C4-2B (cell line): Measurements from ENCODE around the gene ALOX12.

ENCODE experiments used
- ZFX ChIP-seq: fragments of 450-650 bp; IDR thresholded peaks from 2 replicates; pipeline ENCODE4 v1.6.1; 2017
- TF ChIP-seq, protein P1 (sequence below): fragments of 450-650 bp; conservative IDR thresholded peaks from 2 replicates; pipeline ENCODE4 v1.5.1; 2017; ENCODE audit warnings: mild to moderate bottlenecking

DNA sequence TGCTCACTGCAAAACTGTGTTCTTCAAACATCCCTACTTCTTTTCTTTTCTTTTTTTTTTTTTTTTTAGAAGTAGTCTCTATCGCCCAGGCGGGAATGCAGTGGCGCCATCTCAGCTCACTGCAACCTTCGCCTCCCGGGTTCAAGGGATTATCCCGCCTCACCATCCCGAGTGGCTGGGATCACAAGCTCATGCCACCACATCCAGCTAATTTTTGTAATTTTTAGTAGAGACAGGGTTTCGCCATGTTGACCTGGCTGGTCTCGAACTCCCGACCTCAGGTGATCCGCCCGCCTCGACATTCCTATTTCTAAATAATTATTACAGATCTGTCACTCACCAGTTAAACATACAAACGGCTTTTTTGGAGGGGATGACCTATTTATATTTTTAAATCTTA, 15.6 kb downstream of the ALOX12 start:
- TF ChIP-seq, protein P1, sequence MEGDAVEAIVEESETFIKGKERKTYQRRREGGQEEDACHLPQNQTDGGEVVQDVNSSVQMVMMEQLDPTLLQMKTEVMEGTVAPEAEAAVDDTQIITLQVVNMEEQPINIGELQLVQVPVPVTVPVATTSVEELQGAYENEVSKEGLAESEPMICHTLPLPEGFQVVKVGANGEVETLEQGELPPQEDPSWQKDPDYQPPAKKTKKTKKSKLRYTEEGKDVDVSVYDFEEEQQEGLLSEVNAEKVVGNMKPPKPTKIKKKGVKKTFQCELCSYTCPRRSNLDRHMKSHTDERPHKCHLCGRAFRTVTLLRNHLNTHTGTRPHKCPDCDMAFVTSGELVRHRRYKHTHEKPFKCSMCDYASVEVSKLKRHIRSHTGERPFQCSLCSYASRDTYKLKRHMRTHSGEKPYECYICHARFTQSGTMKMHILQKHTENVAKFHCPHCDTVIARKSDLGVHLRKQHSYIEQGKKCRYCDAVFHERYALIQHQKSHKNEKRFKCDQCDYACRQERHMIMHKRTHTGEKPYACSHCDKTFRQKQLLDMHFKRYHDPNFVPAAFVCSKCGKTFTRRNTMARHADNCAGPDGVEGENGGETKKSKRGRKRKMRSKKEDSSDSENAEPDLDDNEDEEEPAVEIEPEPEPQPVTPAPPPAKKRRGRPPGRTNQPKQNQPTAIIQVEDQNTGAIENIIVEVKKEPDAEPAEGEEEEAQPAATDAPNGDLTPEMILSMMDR = no peak
- TF ChIP-seq ZFX = no peak
